CD4-positive, alpha-beta T cell treated with Interleukin-4 for 4 hours (primary cell): ENCODE measurements around the gene MROH7.

Experiments
- DNase-seq: peaks from one replicate; pipeline ENCODE4 v3.0.0-alpha.2; 2020

The MROH7 gene

DNA sequence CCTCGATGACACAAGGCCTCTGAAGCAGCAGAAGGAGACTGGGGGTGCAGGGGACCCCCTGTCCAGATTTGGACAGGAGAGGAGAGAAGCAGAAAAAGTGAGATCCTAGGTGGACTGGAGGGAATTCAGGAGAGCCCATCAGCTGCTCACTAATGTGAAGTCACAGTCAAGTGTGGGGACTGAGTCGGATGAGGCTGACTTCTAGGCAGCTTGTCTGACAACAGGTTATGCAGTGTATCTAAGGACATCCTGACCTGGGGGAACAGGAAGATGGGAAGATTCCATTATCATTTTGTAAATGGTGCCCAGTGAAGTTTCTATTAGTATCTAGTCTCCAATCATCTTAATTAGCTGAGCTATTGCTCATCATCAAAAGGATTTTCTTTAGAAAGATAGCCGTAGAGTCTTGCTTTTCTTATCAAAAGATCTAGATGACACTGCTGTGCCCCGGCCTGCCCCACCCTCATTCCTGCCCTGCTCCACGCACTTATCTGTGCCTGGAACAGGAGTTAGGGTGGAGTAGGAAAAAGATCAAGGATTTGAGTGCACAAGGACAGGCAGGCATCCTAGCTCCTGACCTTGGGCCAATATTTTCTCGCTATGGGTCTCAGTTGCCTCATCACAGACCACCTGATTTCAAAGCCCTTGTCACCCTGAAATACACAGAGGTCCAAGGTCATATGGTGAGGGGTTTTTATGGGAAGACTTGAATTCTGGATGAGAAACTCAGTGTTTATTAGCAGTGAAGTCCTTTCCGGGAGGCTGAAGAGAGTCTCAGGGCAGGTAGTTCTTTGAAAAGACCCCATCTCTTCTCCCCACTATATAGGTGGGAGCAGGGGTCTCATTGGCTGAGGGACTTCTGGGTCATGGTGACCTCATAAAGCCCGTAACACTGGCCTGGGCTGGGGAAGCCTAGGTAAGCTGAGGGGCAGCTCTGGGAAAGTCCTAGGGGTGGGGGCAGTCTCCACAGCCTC, at the start of gene MROH7:
MROH7 (plus strand) TSS at position 924 of the 974 bp plus-strand sequence. CDS start 11,141 bp downstream, outside the sequence.
- no peak for DNase-seq

GRCh38 chr1:54593571-54594160, 47.9 kb upstream of the MROH7 start:
- no peak for DNase-seq

- no peak for DNase-seq
Measured at GRCh38 chr1:54594463-54594862, 47.1 kb upstream of the MROH7 start.

DNA sequence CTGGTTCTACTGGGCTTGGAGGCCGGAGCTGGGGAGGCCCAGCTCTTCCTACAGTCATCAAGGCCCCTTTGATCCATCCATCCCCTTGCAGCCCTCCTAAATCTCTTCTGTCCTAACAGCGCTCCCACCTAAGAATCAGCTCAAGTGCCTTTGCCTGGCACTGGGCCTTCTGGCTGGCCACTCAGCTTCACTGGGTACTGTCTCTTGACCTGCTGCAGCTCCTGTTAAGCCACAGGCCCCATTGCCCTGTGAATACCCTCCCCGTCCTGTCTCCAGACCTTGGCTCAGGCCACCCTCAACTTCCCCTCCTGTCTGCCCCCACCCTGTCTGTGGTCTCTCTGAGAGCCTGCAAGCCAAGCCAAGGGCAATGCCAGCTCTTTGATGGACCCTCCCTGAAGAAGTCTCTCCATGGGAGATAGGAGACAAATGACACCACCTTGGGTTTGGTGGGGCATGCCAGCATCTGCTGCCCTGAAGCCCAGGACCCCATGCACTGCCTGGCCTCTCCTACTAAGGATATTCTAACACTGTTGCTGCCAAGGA, 45.6 kb upstream of the MROH7 start:
- DNase-seq = no peak

GRCh38 chr1:54596756-54597155, 44.8 kb upstream of the MROH7 start:
- no peak for DNase-seq

DNA sequence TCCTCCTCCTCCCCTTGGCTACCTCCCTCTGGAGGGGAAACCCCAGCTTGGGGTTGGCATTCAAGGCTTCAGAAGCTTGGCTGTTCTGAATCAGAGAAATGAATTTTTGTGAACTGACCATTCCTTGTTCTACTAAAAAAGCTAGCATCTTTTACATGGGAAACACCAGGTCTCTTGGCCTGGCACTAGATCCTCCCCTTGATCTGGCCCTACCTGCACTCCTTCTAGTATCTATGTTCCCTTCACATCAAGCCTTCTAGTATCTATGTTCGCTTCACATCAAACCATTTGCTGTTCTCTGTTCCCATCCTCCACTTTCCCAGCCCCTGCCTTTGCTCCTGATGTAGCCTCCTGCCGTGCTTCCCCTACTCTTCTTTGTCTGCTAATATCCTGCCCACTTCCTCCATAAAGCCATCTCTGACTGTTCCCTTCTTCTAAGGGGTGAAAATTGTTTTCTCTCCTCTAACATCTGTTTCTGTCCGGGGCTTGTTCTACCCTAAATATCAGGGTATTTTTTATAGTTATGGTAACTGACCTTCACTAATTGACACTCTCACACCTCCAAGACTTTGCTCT, 44.0 kb upstream of the MROH7 start:
- no peak for DNase-seq

DNA sequence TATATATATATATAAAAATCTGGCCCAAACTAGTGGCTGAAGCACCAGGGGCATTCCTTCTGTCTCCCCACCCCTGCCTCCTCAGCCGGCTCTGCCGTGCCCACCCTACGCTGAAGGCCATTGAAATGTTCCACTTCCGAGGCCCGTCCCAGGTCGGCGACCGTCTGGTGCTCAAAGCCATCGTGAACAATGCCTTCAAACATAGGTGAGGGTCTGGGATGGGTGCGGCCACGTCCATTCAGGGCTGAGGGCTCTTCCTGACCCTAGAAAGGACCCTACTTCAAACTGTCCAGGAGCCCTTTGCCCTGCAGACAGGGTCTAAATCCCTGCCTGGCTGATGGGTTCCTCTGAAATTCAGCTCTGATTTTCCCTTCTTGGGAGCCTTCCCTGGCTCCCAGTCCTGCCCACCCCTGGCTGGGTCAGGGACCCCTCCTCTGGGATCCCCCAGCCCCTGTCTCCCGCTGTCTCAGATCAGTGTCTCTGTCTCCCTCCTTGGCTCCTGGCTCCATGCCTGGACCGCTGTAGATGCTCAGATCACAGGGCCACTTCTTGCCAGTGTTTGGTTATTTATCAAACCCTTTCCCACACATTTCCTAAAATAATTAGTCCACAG, 42.3 kb upstream of the MROH7 start:
- no peak for DNase-seq

DNA sequence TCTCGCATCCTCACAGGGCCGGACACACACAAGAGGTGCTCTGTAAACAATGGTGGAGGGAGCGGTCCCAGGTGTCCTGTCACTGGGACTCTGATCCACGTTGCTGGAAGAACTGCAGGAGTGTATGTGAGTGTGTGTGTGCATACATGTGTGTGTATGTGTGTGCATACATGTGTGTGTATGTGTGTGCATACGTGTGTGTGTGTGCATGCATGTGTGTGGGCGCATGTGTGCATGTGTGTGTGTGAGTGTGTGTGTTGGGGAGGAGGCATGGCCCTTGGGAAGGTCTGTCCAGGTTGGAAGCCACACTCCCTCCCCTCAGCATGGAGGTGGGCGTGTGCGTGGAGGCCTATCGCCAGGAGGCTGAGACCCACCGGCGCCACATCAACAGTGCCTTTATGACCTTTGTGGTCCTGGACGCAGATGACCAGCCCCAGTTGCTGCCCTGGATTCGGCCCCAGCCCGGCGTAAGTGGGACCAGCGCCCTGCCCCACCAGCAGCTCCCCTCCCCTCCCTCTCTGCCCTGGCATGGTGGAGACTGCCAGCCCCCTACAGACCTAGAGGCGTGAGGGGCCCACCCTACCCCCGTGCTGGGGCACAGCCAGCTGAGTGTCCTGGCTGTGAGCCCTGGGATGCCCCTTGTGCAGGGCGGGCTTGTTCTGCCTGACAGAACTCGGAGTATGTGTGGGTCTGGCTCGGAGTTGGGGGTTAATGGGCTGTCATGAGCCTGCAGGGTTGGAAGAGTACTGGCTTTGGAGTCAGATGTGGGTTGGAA, 40.5 kb upstream of the MROH7 start:
- no peak for DNase-seq

DNA sequence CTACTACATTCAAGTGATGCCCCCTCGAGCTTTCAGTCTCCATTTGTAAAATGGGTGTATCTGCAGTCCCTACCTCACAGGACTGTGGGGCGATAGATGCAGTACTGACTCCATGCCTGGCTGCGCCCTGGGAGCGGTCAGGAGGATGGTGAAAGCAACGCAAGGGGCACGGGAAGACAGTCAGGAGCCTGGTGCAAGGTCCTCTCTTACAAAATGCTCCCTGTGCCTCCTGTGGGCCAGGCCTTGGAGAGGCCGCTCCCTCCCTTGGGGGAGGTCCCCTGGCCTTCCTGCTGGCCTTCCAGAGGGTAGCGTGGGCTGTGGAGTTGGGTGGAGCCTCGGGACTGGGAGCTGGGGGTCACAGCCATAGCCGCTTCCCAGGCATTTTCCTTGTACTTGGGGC, 39.9 kb upstream of the MROH7 start:
- DNase-seq = no peak

DNA sequence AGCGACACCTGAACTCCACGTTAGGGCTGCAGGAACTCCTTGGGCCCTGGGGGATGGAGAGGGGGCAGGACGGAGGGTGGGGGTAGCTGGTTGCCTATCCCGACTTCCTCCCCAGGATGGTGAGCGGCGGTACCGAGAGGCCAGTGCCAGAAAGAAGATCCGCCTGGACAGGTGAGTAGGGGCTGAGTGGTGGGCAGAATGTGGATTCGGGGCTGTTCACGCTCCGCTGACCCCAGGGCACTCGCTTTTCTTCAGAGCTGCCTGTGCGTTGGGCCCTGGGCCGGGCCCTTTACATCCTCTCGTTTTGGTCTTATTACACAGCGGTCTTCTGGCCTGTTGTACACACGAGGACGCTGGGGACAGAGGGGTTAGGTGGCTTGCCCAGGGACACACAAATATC, 39.0 kb upstream of the MROH7 start:
- no peak for DNase-seq

DNA sequence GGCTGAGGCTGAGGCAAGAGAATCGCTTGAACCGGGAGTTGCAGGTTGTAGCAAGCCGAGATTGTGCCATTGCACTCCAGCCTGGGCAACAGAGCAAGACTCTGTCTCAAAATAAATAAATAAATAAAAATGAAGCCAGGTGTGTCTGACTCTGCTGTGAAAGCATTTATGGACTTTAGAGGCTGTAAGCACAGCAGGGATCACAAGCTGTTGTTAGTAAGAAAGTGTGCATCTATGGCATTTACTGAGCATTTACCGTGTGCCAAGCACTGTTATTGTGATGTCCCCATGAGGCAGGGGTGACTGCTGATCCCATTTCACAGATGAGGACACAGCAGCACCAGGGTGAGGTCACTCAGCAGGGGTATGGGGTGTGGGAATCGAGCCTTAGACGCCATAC, 38.3 kb upstream of the MROH7 start:
- DNase-seq = no peak

GRCh38 chr1:54604051-54604450, 37.5 kb upstream of the MROH7 start:
- DNase-seq = no peak

DNA sequence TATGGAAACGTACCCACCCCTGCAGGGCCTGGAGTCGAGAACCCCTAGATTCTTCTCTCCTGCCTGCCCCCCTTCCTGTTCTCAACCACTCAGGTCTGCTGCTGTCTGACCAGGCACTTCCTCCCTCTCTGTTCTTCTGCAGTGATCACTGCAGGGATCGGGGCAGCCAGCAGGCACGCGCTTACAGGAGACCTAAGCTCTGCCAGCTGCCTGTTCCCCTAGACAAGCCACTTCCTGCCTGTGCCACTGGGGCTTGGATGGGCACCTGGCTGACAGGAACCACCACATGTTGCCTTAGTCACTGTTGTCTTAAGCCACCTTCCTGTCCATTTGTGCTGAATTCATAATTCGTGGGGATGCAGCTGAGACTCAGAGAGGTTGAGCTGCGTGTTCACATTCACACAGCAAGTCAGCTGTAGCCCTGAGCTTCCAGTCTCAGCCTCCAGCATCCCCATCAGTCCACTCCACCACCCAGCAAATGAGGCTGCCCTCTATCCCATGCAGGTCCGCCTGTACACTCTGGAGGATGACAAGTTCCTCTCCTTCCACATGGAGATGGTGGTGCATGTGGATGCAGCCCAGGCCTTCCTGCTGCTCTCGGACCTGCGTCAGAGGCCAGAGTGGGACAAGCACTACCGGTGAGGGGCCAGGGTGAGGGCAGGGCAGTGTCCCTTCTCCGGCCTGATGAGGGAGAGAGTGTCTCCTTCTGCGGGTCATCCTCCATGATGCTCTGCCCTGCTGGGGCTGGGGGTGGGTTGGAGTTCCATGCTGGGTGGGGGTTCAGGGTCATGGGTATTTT, 36.8 kb upstream of the MROH7 start:
- DNase-seq = no peak

DNA sequence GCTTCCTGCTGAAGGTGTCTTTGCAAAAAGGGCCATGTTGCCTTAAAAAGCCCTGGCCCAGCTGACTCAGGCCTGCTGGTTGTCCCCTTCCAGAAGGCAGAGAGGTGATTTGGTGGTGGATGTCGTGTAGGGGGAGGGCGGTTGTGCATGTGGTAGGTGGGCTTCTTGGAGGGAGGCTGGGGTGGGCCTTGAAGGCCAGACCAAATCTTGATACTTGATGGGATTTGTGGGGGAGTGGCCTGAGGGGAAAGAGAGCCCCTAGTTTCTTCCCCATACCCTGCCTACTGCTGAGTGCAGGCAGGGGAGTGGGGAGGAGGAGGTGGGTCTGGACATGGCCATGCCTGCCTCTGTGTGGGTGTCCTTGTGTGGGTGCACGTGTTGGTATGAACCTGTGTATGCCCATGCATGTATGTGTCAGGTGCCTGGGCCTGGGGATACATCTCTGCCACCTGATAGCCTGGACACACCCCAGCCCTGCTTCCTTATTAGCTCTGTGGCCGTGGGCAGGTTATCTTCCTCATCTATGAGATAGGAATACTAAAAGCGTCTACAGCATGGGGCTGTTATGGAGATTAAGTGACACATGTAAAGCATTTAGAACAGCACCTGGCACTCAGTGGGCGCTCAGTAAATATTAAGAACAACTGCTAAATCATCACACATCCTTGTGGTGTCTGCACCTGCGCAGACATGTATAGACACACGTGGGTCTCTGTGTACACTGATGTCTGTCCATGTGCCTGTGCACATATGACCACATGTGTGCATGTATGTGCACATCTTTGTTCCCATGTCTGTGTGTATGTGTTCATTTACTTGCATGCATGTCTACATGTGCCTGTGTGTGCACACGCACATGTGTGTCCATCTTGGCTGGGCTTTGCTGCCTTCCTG, 35.2 kb upstream of the MROH7 start:
- DNase-seq = no peak

- no peak for DNase-seq
Measured at GRCh38 chr1:54606990-54607325, 34.6 kb upstream of the MROH7 start.

DNA sequence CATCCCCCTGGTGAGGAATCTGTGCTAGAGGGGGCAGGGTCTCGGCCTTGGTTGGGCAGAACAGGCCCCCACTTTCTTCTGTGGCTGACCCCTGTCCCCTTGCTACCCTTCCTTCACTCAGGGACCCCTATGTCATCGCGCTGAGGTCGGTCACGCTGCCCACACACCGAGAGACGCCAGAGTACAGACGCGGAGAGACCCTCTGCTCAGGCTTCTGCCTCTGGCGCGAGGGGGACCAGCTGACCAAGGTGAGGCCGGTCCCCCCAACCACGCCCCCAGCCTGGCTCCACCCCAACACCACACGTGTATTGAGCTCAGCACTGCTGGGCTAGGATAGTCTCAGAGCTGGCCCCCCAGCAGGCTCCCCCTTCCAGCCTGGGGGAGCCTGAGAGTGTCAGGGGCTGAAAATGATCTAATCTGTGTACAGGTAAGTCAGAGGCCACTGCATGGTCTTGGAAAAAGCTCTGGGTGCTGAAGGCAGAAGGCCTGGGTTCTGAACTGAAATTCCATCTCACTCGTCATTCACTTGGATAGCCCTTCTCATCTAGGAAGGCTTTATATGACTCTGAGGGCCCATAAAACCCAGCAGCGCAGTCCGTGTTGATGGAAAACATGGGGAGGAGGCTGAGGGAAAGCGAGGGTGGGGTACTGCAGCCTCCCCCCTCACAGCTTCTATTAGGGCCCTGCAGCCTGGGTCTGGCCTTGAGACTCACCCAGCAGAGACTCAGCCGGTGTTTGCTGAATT, 33.6 kb upstream of the MROH7 start:
- no peak for DNase-seq

GRCh38 chr1:54608566-54609230, 32.9 kb upstream of the MROH7 start:
- no peak for DNase-seq

DNA sequence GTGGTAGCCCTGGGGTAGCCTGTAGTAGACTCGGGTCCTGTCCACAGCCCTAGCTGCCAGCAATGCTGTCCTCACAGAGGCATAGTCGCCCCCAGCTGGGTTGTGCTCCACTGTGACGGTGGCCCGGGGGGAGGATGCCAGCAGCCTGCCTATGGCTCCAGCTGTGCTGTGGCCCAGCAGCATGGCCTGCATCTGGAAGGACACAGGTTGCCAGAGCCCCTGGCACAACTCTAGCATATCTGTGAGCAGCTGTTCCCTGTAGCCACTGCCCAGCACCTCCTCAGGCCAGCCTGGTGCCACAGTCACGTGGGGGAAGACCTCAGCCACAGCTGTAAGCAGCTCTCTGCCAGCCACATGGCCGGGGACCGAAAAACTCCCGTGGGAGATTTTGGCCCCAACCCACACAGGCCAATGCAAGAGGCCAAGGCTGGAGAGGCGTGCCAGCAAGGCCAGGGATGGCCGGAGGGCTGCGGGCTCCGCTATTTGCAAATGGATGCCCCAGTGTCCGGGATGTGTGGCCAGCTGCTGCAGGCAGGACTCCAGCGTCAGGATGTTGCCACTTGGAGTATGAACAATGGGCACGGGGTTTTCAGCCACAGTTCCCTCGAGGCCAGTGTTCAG, 32.2 kb upstream of the MROH7 start:
- no peak for DNase-seq

DNA sequence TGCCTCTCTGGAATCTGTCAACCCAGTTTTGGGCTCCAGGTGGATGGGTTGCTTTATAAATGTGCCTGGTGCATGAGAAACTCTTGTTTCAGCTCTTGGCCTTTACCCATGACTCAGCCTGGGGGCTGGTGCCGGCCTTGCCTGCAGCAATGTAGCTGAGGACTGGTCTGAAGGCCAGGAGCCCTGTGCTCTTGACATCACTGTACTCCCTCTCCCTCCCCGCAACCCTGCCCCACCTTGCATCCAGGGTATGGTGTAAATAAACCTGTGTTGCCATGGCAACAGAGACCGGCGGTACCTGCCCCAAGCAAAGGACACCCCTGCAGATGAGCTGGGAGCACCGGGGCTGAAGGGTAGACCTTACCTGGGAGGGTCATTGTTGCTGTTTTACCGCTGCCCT, 31.5 kb upstream of the MROH7 start:
- DNase-seq = no peak
